HG02840 (cell line): ENCODE data around the gene RTN4RL2.
A peak's percentile ranks its signal among the peaks of the same experiment; 100 is the strongest.

Experiments used
- ATAC-seq: cut with Tn5 transposase; IDR thresholded peaks from one replicate; pipeline ENCODE4 v1.9.1; 2021; ENCODE audit warnings: mild to moderate bottlenecking, moderate library complexity, moderate number of reproducible peaks; ENCODE audit not compliant: unreplicated experiment, low FRiP score

The RTN4RL2 gene

GRCh38 chr11:57460758-57461749, 726 bp downstream of the RTN4RL2 start:
- no peak for ATAC-seq

- no peak for ATAC-seq
Observed at GRCh38 chr11:57461841-57462489, 1.6 kb downstream of the RTN4RL2 start.

GRCh38 chr11:57462597-57462996, 2.3 kb downstream of the RTN4RL2 start:
- no peak for ATAC-seq

GRCh38 chr11:57463671-57464538, 3.6 kb downstream of the RTN4RL2 start:
- ATAC-seq, result no peak

- no peak for ATAC-seq
Observed at GRCh38 chr11:57464539-57465181, 4.3 kb downstream of the RTN4RL2 start.

- ATAC-seq, result no peak
Observed at GRCh38 chr11:57466680-57467079, 6.4 kb downstream of the RTN4RL2 start.

GRCh38 chr11:57467508-57468157, 7.3 kb downstream of the RTN4RL2 start:
- no peak for ATAC-seq

- no peak for ATAC-seq
Observed at GRCh38 chr11:57468276-57468675, 7.9 kb downstream of the RTN4RL2 start.

- no peak for ATAC-seq
Observed at GRCh38 chr11:57469268-57469667, 8.9 kb downstream of the RTN4RL2 start.

GRCh38 chr11:57471496-57471895, 11.2 kb downstream of the RTN4RL2 start:
- ATAC-seq, result no peak

- no peak for ATAC-seq
Observed at GRCh38 chr11:57473285-57473841, 13.0 kb downstream of the RTN4RL2 start.

- no peak for ATAC-seq
Observed at GRCh38 chr11:57474017-57474802, 13.9 kb downstream of the RTN4RL2 start.

GRCh38 chr11:57474803-57475115, 14.4 kb downstream of the RTN4RL2 start:
- ATAC-seq, result no peak

- no peak for ATAC-seq
Observed at GRCh38 chr11:57475191-57475590, 14.9 kb downstream of the RTN4RL2 start.

- no peak for ATAC-seq
Observed at GRCh38 chr11:57475671-57476046, 15.3 kb downstream of the RTN4RL2 start.

- peak; percentile 35 for ATAC-seq
Observed at GRCh38 chr11:57476047-57476756, 15.9 kb downstream of the RTN4RL2 start.

- peak; percentile 49 for ATAC-seq
Observed at GRCh38 chr11:57476757-57477506, 16.6 kb downstream of the RTN4RL2 start.
